Kidney (tissue), 14 donors: ENCODE data around the gene CACNG5. TPM values are rescaled to one million over a fixed set of nuclear protein-coding genes. Genes with fewer than 3 reads are reported as not detected.

Experiments
- DNase-seq, 5 donors: peaks; one replicate each; pipeline ENCODE4 v3.0.0-alpha.2; 2013 to 2020
- FAIRE-seq: peaks from 2 replicates; lab custom pipeline; 2012; peaks lifted over from hg19 to GRCh38; lab: Jason Lieb, UNC
- H3K27ac ChIP-seq, 2 donors: one replicate each; pipeline ENCODE4 v1.7.0; 2013; ENCODE audit warnings: low read depth in 2 of 2, low read length in 2 of 2, inconsistent platforms in 1 of 2
- H3K27me3 ChIP-seq: one replicate; pipeline ENCODE4 v1.7.1; 2013; ENCODE audit warnings: low read length, inconsistent platforms; ENCODE audit not compliant: control insufficient read depth, insufficient read depth
- H3K36me3 ChIP-seq, 3 donors: one replicate each; pipeline versions ENCODE4 v1.7.0 to v1.7.1; 2013; ENCODE audit warnings: low read length in 3 of 3, control low read depth in 1 of 3, inconsistent platforms in 1 of 3; ENCODE audit not compliant: insufficient read depth in 3 of 3, control insufficient read depth in 2 of 3
- H3K4me1 ChIP-seq, 3 donors: one replicate each; pipeline versions ENCODE4 v1.7.0 to v1.7.1; 2013; ENCODE audit warnings: low read length in 3 of 3, inconsistent platforms in 1 of 3, low read depth in 1 of 3; ENCODE audit not compliant: control insufficient read depth in 2 of 3, insufficient read depth in 2 of 3
- H3K4me3 ChIP-seq, 3 donors: one replicate each; pipeline versions ENCODE4 v1.7.0 to v1.8.1; 2013; ENCODE audit warnings: low read length in 3 of 3, control low read depth in 1 of 3, inconsistent platforms in 1 of 3
- H3K9ac ChIP-seq, 3 donors: one replicate each; pipeline versions ENCODE4 v1.7.0 to v1.7.1; 2013; ENCODE audit warnings: low read length in 3 of 3, control low read depth in 1 of 3, inconsistent platforms in 1 of 3
- H3K9me3 ChIP-seq, 3 donors: one replicate each; pipeline versions ENCODE4 v1.7.0 to v1.7.1; 2013; ENCODE audit warnings: low read length in 3 of 3, control low read depth in 1 of 3, inconsistent platforms in 1 of 3; ENCODE audit not compliant: control insufficient read depth in 2 of 3, insufficient read depth in 1 of 3
- CTCF ChIP-seq: IDR thresholded peaks from 3 replicates; pipeline ENCODE4 v1.5.1; 2012; ENCODE audit warnings: mild to moderate bottlenecking, moderate library complexity, borderline replicate concordance; ENCODE audit not compliant: insufficient read depth; ENCODE audit errors: extremely low read depth
- intact Hi-C: fragments of 100-400 bp; cut with DNase I; formaldehyde crosslinking; loops from one replicate; pipeline ENCODE4 v1.11.1; 2022
- polyA plus RNA-seq: library from polyadenylated mRNA; stranded (reverse); fragments of 350-450 nt; fragmentation: Illumina TruSeq; extraction: RNeasy Lipid Tissue Mini Kit (QIAGEN cat#74804); gene quantifications from one replicate; pipeline ENCODE4 v1.2.3, GENCODE V29; 2014; ENCODE audit warnings: low read depth, low replicate concordance; ENCODE audit not compliant: insufficient read depth
- total RNA-seq: library from RNA; stranded (reverse); fragmentation: NEBNext Ultra II Directional; extraction: Animal tissue kit (Norgen Biotek cat#: 25700); gene quantifications from one replicate; pipeline ENCODE4 v1.2.1, GENCODE V29; 2021
- donor health status: control.
- donor health status: control.
- donor health status: control.
- donor health status: control.
- donor health status: control.
- donor health status: DM: yes; HTN: yes; CAD: no.
- donor health status: Normal renal cell carcinoma (clear cell type).

CACNG5 gene
- total and polyA plus RNA-seq, 2 donors from 2014 or later, result not detected

GRCh38 chr17:66831383-66832210 lies 3.3 kb upstream of the CACNG5 start:
- H3K36me3 ChIP-seq, result no peaks in the 10 kb centered on the region
- H3K9ac ChIP-seq, result no peak overlapping the region
- H3K27ac ChIP-seq, result no peak overlapping the region
- peaks cover 4% of the 10 kb centered on the region for H3K27me3 ChIP-seq
- FAIRE-seq (no peak), DNase-seq (no peak)
- intact Hi-C loops, result no loop called here
- peaks cover 0 to 2% (median 0%) of the 10 kb centered on the region in 3 donors for H3K4me1 ChIP-seq
- H3K9me3 ChIP-seq, result no peaks in the 10 kb centered on the region
- no peak for TF ChIP-seq CTCF
- H3K4me3 ChIP-seq, result no peak overlapping the region

- Histone ChIP-seq H3K9ac (no peak overlapping the region), H3K4me1 (peaks cover 0 to 2% (median 0%) of the 10 kb centered on the region in 3 donors), H3K27ac (no peak overlapping the region), H3K9me3 (no peaks in the 10 kb centered on the region), H3K27me3 (peaks cover 4% of the 10 kb centered on the region), H3K4me3 (no peak overlapping the region), H3K36me3 (no peaks in the 10 kb centered on the region)
- DNase-seq (no peak), FAIRE-seq (no peak)
- intact Hi-C loops, result no loop called here
- no peak for TF ChIP-seq CTCF
Observed at GRCh38 chr17:66833201-66833600, 1.7 kb upstream of the CACNG5 start.

- H3K9me3 ChIP-seq, result no peaks in the 10 kb centered on the region
- no peak overlapping the region for H3K9ac ChIP-seq
- no peak overlapping the region for H3K27ac ChIP-seq
- intact Hi-C loops, result no loop called here
- no peak for FAIRE-seq
- H3K36me3 ChIP-seq, result no peaks in the 10 kb centered on the region
- DNase-seq, result no peak
- peak overlapping the region in 1 of 3 donors; percentile 6 for H3K4me3 ChIP-seq
- no peak for TF ChIP-seq CTCF
- peaks cover 0 to 2% (median 0%) of the 10 kb centered on the region in 3 donors for H3K4me1 ChIP-seq
- H3K27me3 ChIP-seq, result peaks cover 4% of the 10 kb centered on the region
Observed at GRCh38 chr17:66834426-66834918, 445 bp upstream of the CACNG5 start.
